Activated CD4-positive, alpha-beta T cell treated with anti-CD3 and anti-CD28 coated beads, Interleukin-2, Interleukin-6, amounts not matched to agents 100 ng/mL and 50 ng/mL, durations not matched to agents 16 hours and 8 hours (primary cell): Measurements from ENCODE around the gene MAST1.
"Not testable (repeated sequence)": the region's sequence is repeated elsewhere in the genome, so short reads cannot be mapped to it uniquely, and the experiment has no call there.

Experiments
- DNase-seq: peaks from one replicate; pipeline ENCODE4 v3.0.0-alpha.2; 2020

Gene MAST1

GRCh38 chr19:12912571-12912970 is 74.3 kb downstream of the MAST1 start:
- DNase-seq: no peak

- no peak for DNase-seq
Measured at GRCh38 chr19:12913011-12913561, 74.8 kb downstream of the MAST1 start.

- DNase-seq: peak; percentile 62
Measured at GRCh38 chr19:12913851-12914690, 75.8 kb downstream of the MAST1 start.

GRCh38 chr19:12915860-12916259 is 77.5 kb downstream of the MAST1 start:
- DNase-seq: not testable (repeated sequence)

GRCh38 chr19:12918253-12918652 is 79.9 kb downstream of the MAST1 start:
- DNase-seq: no peak

GRCh38 chr19:12921047-12921446 is 82.7 kb downstream of the MAST1 start:
- no peak for DNase-seq

- no peak for DNase-seq
Measured at GRCh38 chr19:12922959-12923358, 84.6 kb downstream of the MAST1 start.
